Activated effector memory CD4-positive, alpha-beta T cell treated with Interleukin-2 at 50 U/mL for 16 hours (primary cell): Measurements from ENCODE around the gene KPNA2.
"Not testable (repeated sequence)": the region's sequence is repeated elsewhere in the genome, so short reads cannot be mapped to it uniquely, and the experiment has no call there.

Source experiments
- DNase-seq: peaks from one replicate; pipeline ENCODE4 v3.0.0-alpha.2; 2020

Gene KPNA2

DNA sequence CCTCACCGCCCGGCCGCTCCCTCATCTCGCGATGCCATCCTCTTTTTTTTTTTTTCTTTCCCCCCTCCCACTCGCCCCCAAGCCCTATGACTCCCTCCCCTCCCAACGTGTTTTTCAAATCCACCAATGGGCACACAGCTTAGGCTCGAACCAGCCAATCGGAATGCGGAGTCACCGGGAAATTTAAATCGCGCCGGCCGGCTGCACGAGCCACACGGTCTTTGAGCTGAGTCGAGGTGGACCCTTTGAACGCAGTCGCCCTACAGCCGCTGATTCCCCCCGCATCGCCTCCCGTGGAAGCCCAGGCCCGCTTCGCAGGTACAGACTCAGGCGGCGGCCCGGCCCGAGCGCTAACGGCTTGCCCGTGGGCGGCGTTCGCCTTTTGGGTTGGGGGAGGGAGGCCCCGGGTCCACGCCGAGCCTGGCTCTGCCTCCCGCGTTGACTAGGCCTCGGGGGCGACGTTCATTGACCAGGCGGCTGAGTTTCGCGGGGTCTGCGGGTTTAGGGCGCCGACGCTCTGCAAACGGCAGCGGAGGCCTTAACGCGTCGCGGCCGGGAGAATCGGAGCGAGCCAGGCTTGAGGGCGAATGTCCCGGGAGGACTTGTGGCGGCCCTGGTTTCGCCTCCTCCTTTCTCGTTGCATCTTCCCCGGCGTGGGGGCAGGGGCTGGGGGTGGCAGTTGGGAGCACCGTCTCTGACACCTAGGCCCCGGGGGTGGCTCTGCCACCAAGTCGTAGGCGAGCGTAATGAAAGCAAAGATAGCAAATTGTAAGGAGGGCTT is at the start of gene KPNA2:
Gene KPNA2, plus strand, starts transcription at position 213 of the 781 bp plus-strand sequence. CDS start 1,398 bp downstream, outside the sequence.
- peak; percentile 86 for DNase-seq

DNA sequence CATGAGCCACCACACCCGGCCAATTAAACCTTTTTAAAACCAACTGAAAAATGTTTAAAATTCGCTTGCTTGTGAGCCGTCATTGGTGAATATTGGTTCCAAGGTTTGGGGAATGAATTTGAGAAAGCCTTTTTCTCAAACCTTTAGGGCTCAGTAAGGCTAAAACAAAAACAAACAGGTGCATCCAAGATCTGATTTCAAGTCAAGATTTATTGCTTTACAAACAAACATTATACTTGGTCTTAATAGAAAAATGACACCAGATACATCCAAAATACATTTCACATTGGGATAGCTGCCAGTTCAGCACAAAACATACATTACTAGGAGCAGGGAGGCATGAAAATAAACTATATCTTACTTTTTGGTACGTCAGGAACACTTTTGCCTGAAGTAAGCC is 44.6 kb upstream of the KPNA2 start:
- no peak for DNase-seq

DNA sequence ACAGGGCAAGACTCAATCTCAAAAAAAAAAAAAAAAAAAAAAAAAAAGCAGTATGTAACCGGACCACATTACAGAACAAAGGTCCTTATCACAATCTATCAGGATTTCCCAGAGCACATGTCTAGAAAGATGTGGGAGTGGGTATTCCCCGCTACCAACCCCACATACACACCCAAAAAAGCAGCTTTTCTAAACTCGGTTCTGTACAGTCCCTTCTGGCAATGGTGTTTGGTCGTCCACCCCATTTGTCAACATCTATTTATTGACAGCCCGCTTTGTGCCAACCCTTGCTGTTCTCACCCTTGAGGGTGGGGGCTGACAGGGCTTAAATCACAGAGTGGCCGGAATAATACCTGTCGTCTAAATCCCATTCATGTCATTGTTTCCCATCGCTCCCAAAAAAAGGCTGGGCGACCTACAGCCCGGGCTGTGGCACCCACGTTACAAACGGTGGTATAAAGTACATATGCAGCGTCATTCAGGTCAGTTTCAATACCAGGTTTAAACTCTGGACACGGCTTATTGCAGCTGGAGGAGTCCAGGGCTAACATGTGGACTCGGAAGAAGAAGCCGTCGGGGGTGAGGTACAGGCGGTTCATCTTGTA is 42.9 kb upstream of the KPNA2 start:
- DNase-seq = no peak

DNA sequence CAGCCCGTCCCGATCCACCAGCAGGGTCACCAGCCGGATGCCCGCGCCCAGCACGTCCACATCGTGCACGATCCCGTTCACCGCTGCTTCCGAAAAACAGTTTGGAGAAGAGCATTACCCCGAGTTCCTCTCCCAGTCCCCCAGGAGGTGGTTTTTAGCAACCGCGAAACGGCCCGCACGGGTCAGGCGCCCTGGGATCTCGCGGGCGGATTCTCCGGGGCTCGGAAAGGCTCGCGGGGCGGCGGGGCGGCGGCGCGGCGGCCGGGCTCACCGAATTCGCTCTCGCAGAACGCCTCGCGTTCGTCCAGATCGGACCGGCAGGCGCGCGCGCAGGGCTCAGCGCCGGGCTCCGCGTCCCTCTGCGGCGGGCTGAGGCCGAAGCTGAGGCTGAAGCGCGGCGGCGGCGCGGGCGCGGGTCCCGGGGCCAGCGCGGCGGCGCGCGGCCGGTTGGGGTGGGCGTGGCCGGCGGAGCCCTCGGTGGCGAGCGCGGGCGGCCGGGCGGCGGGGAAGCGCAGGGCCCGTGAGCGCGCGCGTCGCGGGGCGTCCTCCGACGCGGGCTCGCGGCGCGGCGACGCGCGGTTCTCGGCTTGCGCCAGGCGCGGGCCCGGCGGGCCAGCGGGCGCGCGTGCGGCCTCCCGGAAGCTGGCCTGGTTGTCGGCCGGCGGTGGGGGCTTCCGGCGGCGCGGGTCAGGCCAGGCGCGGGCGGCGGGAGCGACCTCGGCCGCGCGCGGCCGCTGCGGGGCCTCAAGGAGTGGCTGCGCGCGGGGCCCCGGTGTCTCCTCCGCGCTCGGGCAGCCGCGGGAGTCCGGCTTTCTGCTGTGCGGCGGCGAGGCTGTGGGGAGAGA is 42.2 kb upstream of the KPNA2 start:
- DNase-seq = peak; percentile 57

DNA sequence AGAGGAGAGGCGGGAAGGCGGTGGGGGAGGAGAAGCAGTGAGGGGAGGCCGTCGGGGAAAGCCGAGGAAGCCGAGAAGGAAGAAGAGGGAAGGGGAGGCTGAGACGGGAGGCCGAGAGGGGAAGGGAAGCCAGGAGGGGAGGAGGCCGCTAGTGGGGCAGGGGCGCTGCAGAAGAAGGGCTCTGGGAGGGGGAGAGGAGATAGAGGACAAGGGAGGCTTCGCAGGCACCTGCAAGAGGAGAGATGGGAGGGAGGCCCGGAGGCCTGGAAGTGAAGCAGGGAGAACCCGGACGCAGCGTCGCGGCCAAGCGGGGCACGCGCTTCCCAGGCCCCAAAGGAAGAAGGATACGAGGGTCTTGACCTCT is 41.6 kb upstream of the KPNA2 start:
- DNase-seq = no peak

DNA sequence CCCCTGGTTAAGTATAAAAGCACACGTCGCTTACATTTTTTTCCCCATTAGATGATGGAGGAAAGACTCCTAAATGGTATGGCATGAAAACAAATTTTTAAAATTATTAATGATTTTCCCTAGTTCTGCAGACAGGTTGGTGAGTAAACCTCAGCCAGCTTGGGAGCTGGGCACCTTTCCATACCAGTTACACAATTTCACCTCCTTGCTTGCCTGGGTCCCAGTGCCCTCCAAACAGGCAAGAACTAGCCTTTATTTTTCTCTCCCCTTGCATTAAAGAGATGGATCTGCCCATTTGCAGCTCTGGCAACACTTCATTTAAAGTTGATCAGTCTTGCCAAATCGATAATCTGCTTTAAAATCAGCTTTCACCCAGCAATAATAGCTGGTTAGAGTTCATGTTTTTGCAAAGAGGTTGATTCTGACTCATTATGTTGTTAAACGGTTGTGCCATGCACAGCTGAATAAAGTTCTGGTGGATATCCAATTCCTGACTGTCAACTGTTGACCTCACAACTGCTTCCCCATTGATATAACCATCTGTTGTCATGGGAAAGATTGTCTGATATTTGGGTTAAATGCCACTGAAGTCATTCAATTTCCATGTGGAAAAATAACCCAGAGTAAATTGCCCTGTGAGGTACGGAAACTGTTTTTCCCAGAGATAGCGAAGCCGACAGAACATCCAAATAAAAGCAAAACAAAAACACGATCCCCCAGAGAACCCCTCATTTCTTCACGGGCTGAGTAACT is 40.5 kb upstream of the KPNA2 start:
- no peak for DNase-seq

DNA sequence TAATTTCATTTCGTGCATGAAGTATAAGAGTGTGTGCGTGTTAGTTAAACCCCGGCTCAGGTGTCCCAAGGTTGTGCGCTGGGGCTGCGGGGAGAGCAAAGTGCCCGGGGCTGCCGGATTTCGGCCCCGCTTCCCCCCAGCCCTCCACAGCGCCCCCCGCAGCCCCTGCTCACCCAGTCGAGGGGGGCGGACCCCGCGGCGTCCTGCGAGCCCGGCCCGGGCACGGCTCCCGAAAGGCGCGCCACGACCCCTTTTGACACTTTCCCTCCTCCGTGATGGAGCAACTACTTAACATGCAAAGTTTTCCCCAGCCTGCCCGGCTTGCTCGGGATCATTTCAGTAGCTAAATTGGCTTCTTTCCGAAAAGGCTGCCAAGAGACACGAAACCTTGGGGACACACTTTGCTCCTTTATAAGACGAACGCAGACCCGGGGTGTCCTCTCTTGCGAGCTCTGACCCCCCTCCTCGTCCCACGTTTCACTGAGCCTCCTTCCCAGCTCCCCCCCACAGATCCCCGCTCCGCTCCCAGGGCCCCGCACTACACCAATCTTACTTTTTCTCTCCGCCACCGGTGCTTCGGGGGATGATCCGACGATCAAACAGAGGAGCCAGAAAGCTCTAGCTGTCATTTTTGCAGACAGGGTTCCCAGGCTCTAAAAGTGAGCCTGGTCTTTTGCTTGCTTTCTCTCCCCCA is 39.8 kb upstream of the KPNA2 start:
- no peak for DNase-seq

DNA sequence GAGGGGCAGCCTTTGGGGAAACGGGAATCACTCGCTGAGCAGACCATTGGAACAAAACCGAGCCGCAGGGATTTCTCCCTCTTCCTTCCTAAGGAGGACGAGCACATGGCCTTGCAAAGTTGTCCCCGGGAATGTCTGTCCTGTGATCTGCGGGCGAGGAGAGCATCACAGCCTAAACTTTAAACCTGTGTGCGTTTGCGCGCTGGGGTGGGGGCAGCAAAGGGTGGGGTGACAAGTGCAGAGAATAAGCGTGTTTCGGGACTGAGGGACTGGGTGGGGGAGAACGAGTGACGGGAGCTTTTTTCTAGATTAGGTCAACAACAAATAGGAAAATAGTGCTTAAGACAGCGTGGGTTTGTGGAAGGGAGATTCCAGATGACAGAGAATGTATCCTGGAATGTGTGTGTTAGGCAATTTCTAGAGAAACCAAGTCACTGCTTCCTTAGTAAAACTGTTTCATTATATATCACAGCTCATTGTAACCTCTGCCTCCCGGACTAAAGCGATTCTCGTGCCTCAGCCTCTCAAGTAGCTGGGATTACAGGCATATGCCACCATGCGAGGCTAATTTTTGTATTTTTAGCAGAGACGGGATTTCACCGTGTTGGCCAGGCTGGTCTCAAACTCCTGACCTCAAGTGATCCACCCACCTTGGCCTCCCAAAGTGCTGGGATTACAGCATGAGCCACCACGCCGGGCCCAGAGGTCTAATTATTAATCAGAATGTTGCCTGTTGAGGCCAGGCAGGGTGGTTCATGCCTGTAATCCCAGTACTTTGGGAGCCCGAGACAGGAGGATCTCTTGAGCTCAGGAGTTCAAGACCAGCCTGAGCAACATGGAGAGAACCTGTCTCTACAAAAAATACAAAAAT is 39.0 kb upstream of the KPNA2 start, which contains the start of gene C17orf58:
Gene C17orf58, minus strand, starts transcription at position 169 of the 871 bp plus-strand sequence. CDS start 271 bp downstream, outside the sequence.
- not testable (repeated sequence) for DNase-seq

DNA sequence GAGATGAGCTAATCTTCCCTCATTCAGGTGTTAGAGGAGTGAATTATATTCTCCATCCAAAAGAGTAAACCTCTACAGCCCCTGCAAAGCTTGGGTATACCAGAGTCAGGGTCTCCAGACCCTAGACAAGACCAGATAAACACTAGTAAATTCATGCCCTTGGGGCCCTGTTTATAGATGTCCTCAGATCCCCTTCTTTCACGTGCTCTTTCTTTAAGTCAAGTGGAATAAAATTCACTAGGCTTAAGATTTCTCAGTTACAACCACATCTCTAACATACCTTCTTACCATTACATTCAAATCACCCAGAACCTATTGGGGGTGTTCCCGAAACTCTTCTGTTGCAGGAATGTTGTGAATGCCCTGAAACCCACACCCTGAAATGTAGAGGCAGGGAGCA is 37.1 kb upstream of the KPNA2 start:
- DNase-seq = no peak

DNA sequence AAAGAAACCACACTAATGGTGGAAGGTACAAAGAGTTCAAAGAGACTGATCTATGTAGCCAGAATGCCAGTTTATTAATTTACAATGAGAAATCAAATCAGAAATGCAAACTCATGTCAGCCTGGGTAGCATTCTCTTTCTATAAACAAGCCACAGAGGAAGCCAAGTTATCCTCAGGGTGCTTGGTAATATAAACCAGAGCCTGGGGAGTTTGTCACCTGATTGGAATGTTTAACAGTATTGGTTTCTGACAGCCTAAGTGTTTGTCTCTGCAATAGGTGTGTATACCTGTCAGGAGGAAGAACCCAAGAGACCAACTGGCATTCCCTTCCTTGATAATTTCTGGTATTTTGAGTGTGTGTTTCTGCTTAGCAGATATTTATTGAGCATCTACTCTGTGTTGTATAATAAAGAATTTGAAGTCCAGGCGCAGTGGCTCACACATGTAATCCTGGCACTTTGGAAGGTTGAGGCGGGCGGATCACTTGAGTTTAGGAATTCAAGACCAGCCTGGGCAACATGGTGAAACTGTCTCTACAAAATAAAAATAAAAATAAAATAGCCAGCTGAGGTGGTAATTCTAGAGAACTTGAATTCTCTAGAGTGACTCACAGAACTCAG is 36.1 kb upstream of the KPNA2 start:
- no peak for DNase-seq

DNA sequence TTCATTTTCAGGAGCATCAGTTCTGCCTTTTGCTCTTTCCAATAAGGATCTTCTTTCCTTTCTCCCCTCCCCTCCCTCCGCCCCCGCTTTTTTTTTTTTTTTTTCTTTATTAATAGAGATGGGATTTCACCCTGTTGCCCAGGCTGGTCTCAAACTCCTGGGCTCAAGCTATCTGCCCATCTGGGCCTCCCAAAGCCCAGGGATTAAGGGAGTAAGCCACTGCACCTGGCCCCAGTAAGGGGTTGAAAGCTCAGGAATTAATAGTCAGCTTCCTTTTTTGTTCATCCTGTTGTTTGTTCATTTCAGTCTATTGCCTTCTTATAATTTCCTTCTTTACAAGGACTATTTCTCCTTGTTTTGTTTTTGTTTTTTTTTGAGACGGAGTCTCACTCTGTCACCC is 31.3 kb upstream of the KPNA2 start:
- DNase-seq = no peak

DNA sequence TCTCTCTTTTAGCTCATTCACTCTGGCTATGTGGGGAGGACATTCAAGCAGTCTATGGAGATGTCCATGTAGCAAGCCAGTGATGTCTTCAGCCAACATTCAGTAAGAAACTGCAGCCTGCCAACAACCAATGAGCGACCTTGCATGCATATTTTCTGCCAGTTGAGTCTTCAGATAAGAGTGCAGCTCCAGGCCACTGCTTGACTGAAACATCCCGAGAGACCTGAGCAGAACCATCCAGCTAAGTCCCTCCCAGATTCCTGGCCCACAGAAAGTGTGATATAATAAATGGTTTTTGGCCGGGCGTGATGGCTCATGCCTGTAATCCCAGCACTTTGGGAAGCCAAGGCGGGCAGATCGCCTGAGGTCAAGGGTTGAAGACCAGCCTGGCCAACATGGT is 28.7 kb upstream of the KPNA2 start:
- DNase-seq = no peak

DNA sequence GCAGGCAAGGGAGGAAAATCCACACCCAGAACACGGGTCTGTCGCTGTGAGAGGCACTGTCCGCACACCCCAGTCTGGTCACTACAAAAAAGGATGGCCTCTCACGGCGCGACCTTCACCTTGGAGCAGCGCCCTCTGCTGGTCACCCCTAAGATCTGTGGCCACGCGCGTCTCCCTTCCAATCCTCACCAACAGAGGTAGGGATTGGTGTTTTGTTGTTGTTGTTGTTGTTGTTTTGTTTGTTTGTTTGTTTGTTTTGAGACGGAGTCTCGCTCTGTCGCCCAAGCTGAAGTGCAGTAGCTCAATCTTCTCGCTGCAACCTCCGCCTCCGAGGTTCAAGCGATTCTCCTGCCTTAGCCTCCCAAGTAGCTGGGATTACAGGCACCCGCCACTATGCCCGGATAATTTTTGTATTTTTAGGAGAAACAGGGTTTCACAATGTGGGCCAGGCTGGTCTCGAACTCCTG is 24.3 kb upstream of the KPNA2 start:
- DNase-seq = peak; percentile 41

DNA sequence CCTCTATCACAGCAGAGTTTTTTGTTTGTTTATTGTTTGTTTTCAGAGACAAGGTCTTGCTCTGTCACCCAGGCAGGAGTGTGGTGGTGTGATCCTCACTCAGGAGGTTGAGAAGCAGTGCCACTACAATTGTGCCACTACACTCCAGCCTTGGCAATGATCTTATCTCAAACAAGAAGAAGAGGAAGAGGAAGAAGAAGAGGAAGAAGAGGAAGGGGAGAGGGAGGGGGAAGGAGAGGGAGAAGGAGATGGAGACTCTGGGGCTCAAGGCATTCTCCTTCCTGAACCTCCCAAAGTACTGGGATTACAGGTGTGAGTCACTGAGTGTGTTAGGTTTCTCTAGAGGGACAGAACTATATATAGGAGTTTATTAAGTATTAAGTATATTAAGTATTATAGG is 22.1 kb upstream of the KPNA2 start:
- DNase-seq = no peak

DNA sequence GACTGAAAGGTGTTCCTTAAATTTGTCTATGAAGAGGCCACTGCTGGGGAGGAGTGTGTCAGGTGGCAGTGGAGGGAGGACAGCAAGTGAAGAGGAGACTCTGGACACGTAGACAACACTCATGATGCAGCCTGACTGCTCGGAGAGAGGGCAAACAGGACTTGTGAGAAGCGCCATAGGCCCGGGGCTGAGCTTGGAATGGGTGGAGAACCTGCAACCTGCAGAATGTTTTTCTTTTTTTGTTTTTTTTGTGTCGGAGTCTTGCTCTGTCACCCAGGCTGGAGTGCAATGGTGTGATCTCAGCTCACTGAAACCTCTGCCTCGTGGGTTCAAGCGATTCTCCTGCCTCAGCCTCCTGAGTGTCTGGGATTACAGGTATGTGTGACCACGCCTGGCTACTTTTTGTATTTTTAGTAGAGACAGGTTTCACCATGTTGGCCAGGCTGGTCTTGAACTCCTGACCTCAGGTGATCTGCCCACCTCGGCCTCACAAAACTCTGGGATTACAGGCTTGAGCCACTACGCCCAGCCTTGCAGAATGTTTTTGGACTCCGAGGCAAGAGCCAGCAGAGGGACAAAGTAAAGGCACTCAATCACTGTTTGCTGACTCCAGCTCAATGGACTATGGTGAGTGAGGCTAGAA is 20.3 kb upstream of the KPNA2 start:
- DNase-seq = no peak

DNA sequence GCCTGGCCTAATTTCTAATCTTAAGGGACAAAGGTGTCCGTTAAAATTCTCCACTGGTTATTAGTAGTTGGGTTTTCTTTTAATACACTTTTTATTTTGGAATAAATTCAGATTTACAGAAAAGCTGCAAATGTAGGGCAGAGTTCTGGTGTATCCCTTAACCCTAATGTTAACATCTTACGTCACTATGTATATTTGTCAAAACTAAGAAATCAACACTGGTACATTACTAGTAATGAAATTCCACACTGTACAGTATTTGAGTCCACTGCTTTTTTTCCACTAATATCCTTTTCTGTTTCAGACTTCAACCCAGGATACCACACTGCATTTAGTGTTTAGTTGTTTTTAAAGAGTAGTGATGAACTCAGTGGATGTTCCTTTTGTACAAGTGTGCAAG is 18.7 kb upstream of the KPNA2 start:
- no peak for DNase-seq

DNA sequence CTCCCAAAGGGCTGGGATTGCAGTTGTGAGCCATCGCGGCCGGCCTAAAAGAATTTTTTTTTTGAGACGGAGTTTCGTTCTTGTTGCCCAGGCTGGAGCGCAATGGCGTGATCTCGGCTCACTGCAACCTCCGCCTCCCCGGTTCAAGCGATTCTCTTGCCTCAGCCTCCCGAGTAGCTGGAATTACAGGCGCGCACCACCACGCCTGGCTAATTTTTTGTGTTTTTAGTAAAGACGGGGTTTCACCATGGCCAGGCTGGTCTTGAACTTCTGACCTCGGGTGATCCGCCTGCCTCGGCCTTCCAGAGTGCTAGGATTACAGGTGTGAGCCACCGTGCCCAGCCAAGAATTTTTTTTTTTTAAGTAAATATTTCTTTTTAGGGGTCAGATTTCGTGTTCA is 17.0 kb upstream of the KPNA2 start:
- DNase-seq = not testable (repeated sequence)

DNA sequence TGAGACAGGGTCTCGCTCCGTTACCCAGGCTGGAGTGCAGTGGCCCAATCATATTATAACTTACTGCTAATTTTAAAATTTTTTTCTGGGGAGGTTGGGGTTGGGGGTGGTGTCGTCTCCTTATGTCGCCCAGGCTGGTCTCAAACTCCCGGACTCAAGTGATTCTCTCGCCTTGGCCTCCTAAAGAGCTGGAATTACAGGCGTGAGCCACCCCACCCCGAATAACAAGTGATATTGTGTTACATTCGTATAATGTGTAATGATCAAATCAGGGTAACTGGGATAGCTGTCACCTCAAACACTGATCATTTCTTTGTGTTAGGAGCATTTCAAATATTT is 16.2 kb upstream of the KPNA2 start:
- DNase-seq = no peak

DNA sequence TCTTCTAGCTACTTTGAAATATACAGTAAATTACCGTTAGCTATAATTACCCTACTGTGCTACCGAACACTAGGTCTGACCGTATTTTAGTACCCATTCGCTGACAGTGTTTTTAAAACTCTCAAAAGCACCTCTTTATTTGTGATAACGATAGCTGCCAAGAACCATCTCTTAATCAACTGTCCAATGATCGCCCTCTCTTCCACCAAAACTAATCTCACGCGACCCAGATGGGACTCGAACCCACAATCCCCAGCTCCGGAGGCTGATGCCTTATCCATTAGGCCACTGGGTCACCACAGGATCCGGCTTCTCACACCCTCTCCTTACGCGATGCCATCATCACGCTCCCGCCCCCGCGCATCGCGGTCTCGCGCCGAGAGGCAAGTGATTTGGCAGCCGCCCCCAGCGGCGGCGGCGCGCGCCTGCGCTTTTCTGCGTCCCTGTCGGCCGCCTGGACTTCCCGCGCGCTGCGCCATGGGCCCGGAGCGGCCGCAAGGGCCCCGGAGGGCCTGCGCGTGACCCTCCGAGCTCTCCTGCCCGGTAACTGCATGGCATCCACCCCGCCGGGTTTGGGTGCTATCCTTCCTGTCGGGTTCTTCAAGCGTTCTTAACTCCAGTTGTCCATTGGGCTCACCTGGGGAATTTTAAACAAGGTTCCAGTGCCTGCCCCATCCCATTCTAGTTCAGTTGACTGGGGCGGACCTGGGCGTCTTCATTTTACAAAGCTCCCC is 15.7 kb upstream of the KPNA2 start:
- DNase-seq = peak; percentile 96

DNA sequence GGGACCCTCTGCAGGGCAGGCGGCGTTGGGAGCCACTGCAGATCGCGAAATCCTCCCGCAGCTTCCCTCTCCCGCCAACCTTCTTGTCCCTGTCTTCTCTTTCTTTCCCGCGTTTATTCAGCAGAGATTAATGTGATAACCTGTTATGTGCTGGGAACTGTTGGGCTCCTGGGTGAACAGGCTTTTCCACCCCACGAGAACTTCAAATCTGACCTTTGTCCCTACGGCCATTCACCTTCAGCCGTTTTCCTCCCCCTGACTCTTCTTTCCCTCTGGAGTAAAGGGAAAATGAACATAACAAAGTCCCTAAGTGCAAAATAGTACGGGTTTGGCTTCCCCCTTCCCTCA is 15.2 kb upstream of the KPNA2 start:
- DNase-seq = no peak
